Measurements from ENCODE around the gene MUS81.

DNA sequence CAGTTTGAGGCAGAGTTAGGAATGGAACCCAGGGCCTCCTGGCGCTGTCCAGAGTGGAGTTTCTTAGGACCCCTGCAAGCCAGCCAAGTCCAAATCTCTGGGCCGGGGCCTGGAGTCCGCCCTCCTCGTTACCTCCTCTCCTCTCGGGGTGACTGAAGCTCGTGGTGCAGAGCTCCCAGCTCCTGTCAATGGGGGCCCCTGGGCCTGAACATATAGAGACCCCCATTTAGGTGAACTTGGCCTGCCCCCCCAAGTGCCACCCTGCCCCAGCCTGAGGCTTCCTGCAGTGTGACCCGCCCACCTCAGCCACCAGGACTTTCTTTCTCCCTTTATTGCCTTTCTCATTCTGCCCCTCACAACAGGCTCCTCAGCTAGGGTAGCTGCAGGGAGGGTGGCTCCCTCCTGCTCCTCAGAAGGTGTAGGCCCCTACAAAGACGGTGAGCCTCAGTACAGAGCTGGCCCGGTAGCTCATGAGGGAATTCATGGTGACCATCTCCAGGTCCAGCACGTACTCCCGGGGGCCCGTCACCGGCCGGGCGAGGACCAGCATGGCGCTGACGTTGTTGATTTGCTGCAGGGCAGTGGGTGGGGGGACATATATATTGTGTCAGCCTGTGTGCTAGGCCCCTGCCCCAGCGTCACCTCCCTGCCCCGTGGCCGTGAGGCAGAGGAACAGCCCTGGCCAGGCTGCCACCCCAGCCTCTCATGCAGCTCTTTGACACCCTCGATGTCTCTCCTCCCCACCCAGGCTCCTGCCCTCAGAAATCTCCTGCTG is 6.5 kb downstream of the MUS81 start:
- TF ChIP-seq, protein P1, sequence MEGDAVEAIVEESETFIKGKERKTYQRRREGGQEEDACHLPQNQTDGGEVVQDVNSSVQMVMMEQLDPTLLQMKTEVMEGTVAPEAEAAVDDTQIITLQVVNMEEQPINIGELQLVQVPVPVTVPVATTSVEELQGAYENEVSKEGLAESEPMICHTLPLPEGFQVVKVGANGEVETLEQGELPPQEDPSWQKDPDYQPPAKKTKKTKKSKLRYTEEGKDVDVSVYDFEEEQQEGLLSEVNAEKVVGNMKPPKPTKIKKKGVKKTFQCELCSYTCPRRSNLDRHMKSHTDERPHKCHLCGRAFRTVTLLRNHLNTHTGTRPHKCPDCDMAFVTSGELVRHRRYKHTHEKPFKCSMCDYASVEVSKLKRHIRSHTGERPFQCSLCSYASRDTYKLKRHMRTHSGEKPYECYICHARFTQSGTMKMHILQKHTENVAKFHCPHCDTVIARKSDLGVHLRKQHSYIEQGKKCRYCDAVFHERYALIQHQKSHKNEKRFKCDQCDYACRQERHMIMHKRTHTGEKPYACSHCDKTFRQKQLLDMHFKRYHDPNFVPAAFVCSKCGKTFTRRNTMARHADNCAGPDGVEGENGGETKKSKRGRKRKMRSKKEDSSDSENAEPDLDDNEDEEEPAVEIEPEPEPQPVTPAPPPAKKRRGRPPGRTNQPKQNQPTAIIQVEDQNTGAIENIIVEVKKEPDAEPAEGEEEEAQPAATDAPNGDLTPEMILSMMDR (conservative IDR thresholded peaks at IDR 0.05): no peak
- TF ChIP-seq ZFX (IDR thresholded peaks at IDR 0.05): no peak
